Uterus (tissue), 4 donors: Measurements from ENCODE around the gene STIM1. TPM values are rescaled to one million over a fixed set of nuclear protein-coding genes. Genes with fewer than 3 reads are reported as not detected.

ENCODE experiments used
- DNase-seq, 2 donors: peaks; one replicate each; pipeline ENCODE4 v3.0.0-alpha.2; 2019 to 2020
- H3K27ac ChIP-seq, 2 donors: fragments of 200-600 bp; sonication (generic); 1 replicate in 1 of 2; 2 replicates in 1 of 2; pipeline ENCODE4 v1.5.1; 2016 to 2018
- H3K27me3 ChIP-seq, 2 donors: fragments of 200-600 bp; sonication (generic); one replicate each; pipeline ENCODE4 v1.5.1; 2018 to 2019; ENCODE audit warnings: control low read depth in 1 of 2
- H3K36me3 ChIP-seq, 2 donors: fragments of 200-600 bp; sonication (generic); one replicate each; pipeline ENCODE4 v1.5.1; 2019; ENCODE audit warnings: control low read depth in 1 of 2
- H3K4me1 ChIP-seq, 2 donors: fragments of 200-600 bp; sonication (generic); one replicate each; pipeline ENCODE4 v1.5.1; 2018 to 2019; ENCODE audit warnings: control low read depth in 1 of 2
- H3K4me3 ChIP-seq, 2 donors: fragments of 200-600 bp; sonication (generic); 1 replicate in 1 of 2; 2 replicates in 1 of 2; pipeline ENCODE4 v1.5.1; 2018 to 2019; ENCODE audit warnings: mild to moderate bottlenecking in 1 of 2
- H3K9me3 ChIP-seq, 2 donors: fragments of 200-600 bp; sonication (generic); one replicate each; pipeline ENCODE4 v1.5.1; 2019; ENCODE audit warnings: control low read depth in 1 of 2
- CTCF ChIP-seq, 4 experiments: fragments of 200-600 bp in 2 of 4; fragments of 450-650 bp in 2 of 4; sonication (generic) in 2 of 4; IDR thresholded peaks; one replicate each; pipeline ENCODE4 v1.5.1; 2016 to 2019; ENCODE audit warnings: antibody characterized with exemption in 4 of 4, mild to moderate bottlenecking in 2 of 4, moderate library complexity in 1 of 4
- POLR2A ChIP-seq, 2 donors: fragments of 450-650 bp; IDR thresholded peaks; one replicate each; pipeline ENCODE4 v1.6.1; 2016; ENCODE audit warnings: antibody characterized with exemption in 2 of 2, mild to moderate bottlenecking in 1 of 2, moderate library complexity in 1 of 2
- intact Hi-C: fragments of 100-400 bp; cut with DNase I; formaldehyde crosslinking; loops from one replicate; pipeline ENCODE4 v1.15.1; 2023; ENCODE audit warnings: low total_unique reads
- total RNA-seq, 4 donors: library from RNA; depleted of rRNA in 3 of 4; stranded (reverse); fragments of >200 nt in 3 of 4; gene quantifications; one replicate each; pipeline versions ENCODE4 v1.1.0 to v1.2.4, GENCODE V29; 2014 to 2023
- donor health status: DM: yes; HTN: yes; CAD: no.

STIM1 gene
- total RNA-seq, 4 donors from 2014 or later, result 37.6 to 114 (median 56.3) TPM

DNA sequence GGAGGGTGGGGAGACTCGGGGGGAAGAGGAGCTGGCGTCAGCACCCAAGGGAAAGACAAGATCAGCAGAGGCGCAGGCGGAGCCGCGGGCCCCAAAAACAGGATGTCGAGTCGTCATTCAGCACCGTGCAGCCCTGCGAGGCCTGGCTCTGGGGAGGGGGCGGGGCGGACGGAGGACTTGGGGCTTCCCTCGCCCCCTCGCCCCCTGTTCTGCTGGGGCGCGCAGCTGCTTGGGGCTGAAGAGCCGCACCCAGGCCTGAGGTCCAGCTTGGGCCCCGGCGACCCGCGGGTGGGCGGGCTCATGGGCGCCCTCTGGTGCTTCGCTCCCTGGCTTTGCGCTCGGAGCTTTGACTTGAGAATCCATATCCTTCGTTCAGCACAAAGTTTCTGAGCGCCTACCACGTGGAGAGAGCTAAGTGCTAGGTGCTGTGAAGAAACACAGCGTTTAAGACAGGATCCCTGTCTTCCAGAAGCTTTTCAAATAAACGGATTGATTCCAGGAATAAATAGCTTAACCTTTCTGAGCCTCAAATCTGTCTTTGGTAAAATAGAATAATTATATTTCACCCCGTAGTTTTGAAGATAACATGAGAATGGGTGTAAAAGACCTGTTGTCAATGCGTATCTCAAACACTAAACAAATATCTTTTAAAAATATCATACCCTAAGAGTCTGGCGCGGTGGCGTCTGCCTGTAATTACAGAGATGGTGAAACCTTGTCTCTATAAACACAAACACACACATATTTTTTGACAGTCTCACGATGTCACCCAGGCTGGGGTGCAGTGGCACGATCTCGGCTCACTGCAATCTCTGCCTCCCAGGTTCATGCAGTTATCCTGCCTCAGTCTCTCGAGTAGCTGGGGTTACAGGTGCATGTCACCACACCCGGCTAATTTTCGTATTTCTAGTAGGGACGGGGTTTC lies 13.8 kb upstream of the STIM1 start:
- TF ChIP-seq POLR2A (IDR thresholded peaks at IDR 0.05) (peak in 1 of 2 donors; percentile 46), CTCF (IDR thresholded peaks at IDR 0.05) (peak; percentile 68 to 91 (median 77))
- Histone ChIP-seq H3K27me3 (no peaks in the 10 kb centered on the region), H3K4me3 (peak overlapping the region; percentile 89 to 96), H3K36me3 (no peaks in the 10 kb centered on the region), H3K4me1 (peaks cover 0 to 9% of the 10 kb centered on the region in 2 donors), H3K9me3 (no peaks in the 10 kb centered on the region), H3K27ac (peak overlapping the region; percentile 97 to 99)
- peak; percentile 84 to 88 for DNase-seq
- intact Hi-C loops, result loop anchor here (2.0 kb wide), 1 partner anchor 43 kb away; no protein-coding TSS in a partner anchor

DNA sequence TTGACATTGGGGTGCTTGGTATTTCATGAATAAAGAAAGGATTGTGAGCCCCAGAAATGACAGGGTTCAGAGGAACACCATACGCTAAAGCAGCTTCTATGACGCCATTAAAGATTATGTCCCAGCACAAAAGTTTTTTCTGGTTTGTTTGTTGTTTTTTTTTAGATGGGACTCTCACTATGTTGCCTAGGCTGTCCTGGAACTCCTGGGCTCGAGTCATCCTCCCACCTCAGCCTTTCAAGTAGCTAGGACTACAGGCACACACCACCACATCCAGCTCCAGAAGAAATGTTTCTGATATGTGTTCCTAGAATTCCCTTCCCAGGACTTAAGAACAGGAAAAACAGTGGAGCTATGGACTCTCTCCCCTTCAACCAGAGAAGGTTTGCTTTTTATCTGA lies 12.1 kb upstream of the STIM1 start:
- H3K36me3 ChIP-seq, result no peaks in the 10 kb centered on the region
- H3K9me3 ChIP-seq, result no peaks in the 10 kb centered on the region
- no peaks in the 10 kb centered on the region for H3K4me1 ChIP-seq

GRCh38 chr11:3845246-3845645 lies 10.2 kb upstream of the STIM1 start:
- Histone ChIP-seq H3K36me3 (no peaks in the 10 kb centered on the region), H3K4me1 (no peaks in the 10 kb centered on the region), H3K4me3 (no peak overlapping the region), H3K27ac (no peak overlapping the region), H3K27me3 (no peaks in the 10 kb centered on the region), H3K9me3 (no peaks in the 10 kb centered on the region)
- no peak for DNase-seq
- intact Hi-C loops, result loop anchor here (5.0 kb wide), 1 partner anchor 227 kb away; no protein-coding TSS in a partner anchor
- TF ChIP-seq POLR2A (IDR thresholded peaks at IDR 0.05) (no peak), CTCF (IDR thresholded peaks at IDR 0.05) (no peak)

More for the DNA sequence above, 12.1 kb upstream of the STIM1 start:
- Histone ChIP-seq H3K4me3 (no peak overlapping the region), H3K27ac (no peak overlapping the region), H3K27me3 (no peaks in the 10 kb centered on the region)
- no peak for DNase-seq
- no peak for TF ChIP-seq POLR2A (IDR thresholded peaks at IDR 0.05)
- no peak for TF ChIP-seq CTCF (IDR thresholded peaks at IDR 0.05)
- intact Hi-C loops, result no loop called here

- no peak overlapping the region for H3K27ac ChIP-seq
- H3K27me3 ChIP-seq, result no peaks in the 10 kb centered on the region
- TF ChIP-seq POLR2A (IDR thresholded peaks at IDR 0.05), result no peak
- no peaks in the 10 kb centered on the region for H3K36me3 ChIP-seq
- no peaks in the 10 kb centered on the region for H3K9me3 ChIP-seq
- intact Hi-C loops, result loop anchor here (5.0 kb wide), 1 partner anchor 227 kb away; no protein-coding TSS in a partner anchor
- no peak for DNase-seq
- H3K4me1 ChIP-seq, result no peaks in the 10 kb centered on the region
- H3K4me3 ChIP-seq, result no peak overlapping the region
These were observed 9.8 kb upstream of the STIM1 start for GRCh38 chr11:3845670-3846069.

GRCh38 chr11:3849297-3849874 lies 6.1 kb upstream of the STIM1 start:
- Histone ChIP-seq H3K9me3 (no peaks in the 10 kb centered on the region), H3K4me3 (no peak overlapping the region), H3K4me1 (no peaks in the 10 kb centered on the region), H3K27me3 (no peaks in the 10 kb centered on the region), H3K36me3 (no peaks in the 10 kb centered on the region), H3K27ac (no peak overlapping the region)
- intact Hi-C loops, result loop anchor here (5.0 kb wide), 1 partner anchor 223 kb away; no protein-coding TSS in a partner anchor
- TF ChIP-seq POLR2A (IDR thresholded peaks at IDR 0.05), result no peak
- peak; percentile 52 to 75 (median 68) for TF ChIP-seq CTCF (IDR thresholded peaks at IDR 0.05)
- DNase-seq, result no peak
